ENCODE data around the gene ANKRD13D. TPM values are rescaled to one million over a fixed set of nuclear protein-coding genes. Genes with fewer than 3 reads are reported as not detected.

Gene ANKRD13D
- total RNA-seq = 10 to 100 TPM; 18.6 to 78.2 (median 28.6) TPM

DNA sequence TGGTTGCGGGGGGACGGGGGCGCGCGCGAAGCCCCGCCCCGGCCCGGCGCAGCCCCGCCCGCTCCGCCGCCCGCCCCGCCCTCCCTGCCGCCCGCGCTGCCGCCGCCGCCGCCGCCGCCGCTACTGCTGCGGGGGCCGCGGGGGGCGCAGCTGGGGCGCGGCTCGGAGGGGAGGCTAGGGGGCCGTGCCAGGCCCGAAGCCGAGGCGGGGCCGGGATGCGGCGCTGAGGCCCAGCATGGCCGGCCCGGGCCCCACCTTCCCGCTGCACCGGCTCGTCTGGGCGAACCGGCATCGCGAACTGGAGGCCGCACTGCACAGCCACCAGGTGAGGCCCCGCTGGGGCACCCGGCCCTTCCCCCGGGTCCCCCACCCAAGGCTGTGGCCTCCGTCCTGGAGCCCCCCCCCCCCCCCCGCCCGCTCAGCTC lies at the start of gene ANKRD13D:
TSS of gene ANKRD13D (plus strand) at position 78 of the 425 bp plus-strand sequence. CDS start at position 236, 158 bp downstream.
- ATAC-seq (ENCODE audit: low FRiP score) (peak; percentile 78), DNase-seq (ENCODE audit: low spot score) (no peak)
- TF ChIP-seq, protein P1, sequence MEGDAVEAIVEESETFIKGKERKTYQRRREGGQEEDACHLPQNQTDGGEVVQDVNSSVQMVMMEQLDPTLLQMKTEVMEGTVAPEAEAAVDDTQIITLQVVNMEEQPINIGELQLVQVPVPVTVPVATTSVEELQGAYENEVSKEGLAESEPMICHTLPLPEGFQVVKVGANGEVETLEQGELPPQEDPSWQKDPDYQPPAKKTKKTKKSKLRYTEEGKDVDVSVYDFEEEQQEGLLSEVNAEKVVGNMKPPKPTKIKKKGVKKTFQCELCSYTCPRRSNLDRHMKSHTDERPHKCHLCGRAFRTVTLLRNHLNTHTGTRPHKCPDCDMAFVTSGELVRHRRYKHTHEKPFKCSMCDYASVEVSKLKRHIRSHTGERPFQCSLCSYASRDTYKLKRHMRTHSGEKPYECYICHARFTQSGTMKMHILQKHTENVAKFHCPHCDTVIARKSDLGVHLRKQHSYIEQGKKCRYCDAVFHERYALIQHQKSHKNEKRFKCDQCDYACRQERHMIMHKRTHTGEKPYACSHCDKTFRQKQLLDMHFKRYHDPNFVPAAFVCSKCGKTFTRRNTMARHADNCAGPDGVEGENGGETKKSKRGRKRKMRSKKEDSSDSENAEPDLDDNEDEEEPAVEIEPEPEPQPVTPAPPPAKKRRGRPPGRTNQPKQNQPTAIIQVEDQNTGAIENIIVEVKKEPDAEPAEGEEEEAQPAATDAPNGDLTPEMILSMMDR (IDR thresholded peaks at IDR 0.05) = no peak

DNA sequence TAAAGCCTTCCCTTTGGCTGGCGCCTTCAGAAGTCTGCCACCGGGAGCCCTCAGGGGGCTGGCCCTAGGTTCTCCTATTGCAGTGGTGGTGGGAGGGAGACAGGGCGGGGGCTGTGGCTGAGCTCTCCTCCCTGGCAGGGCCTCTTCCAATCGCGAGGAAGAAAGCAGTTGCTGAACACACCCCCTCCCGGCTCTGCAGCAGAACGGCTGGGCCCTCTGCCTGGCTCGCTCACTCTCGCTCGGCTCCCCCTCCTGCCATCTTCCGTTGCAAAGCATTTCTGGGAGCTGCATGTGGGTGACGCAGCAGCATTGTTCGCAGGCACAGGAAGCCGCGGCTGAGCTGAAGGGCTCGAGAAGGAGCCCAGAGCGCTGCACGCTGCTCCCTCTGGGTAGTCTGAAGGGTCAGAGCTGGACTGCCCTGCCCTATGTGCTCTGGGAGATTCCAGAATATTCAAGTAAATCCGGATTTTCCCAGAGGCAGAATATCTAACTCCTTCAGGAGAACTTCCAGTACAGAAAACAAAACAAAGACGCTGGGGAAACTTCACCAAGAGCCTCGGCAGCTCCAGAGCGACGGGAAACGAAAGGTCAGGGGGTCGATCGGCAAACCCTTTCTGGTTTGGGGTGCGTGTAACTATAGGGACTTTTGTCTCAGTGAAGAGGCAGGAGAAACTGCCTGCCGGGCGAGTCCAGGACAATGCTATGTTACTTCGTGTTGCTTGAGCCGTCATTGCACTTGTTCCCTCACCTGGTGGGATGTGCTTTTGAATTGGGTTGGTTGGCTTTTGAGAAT lies 49.1 kb upstream of the ANKRD13D start:
- DNase-seq (ENCODE audit: low spot score) (peak; percentile 62), ATAC-seq (ENCODE audit: low FRiP score) (peak; percentile 94)
- TF ChIP-seq, protein P1 (IDR thresholded peaks at IDR 0.05) = no peak

GRCh38 chr11:67240576-67241389 lies 48.3 kb upstream of the ANKRD13D start:
- ATAC-seq (ENCODE audit: low FRiP score) = peak; percentile 77
- peak; percentile 73 for DNase-seq (ENCODE audit: low spot score)
- TF ChIP-seq, protein P1 (IDR thresholded peaks at IDR 0.05) = no peak

DNA sequence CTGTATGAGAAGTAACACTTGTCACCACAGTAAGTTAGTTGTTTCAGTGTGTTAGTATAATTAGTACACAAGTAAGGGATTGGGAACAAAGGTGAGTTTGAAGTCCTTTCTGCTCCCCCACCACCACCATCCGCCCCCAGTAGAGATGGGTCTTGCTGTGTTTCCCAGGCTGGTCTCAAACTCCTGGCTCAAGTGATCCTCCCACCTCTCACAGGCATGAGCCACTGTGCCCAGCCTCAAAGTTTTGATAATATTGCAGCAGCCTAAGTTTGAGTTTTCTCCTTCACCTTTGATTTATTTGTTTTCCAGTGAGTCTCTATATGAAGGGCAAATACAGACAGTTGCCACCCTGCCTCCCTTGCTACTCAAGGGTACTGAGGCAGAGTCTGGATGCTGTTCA lies 46.6 kb upstream of the ANKRD13D start:
- TF ChIP-seq, protein P1 (IDR thresholded peaks at IDR 0.05) = no peak
- DNase-seq (ENCODE audit: low spot score) (no peak), ATAC-seq (ENCODE audit: low FRiP score) (no peak)

- TF ChIP-seq, protein P1 (IDR thresholded peaks at IDR 0.05) = no peak
- DNase-seq (ENCODE audit: low spot score) = no peak
- ATAC-seq (ENCODE audit: low FRiP score) = no peak
Measured at GRCh38 chr11:67243051-67243450, 46.1 kb upstream of the ANKRD13D start.

DNA sequence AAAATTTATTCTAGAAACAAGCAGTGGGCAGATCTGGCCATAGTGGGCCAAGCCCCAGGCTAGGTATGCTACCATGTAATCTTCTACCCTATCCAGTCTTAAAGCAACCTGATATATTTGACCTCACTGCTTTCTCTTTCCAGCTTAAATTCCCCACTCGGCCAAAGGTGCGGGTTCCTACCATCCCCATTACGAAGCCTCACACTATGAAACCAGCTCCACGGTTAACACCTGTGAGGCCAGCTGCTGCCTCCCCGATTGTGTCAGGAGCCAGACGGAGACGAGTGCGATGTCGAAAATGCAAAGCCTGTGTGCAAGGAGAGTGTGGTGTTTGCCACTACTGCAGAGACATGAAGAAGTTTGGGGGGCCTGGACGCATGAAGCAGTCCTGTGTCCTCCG lies 44.1 kb upstream of the ANKRD13D start:
- DNase-seq (ENCODE audit: low spot score) (no peak), ATAC-seq (ENCODE audit: low FRiP score) (no peak)
- TF ChIP-seq, protein P1 (IDR thresholded peaks at IDR 0.05) = no peak

Data from omental fat pad (tissue), 4 donors.